Hepatocyte (in vitro differentiated cells): ENCODE results near the gene PIK3R1. TPM values are rescaled to one million over a fixed set of nuclear protein-coding genes. Genes with fewer than 3 reads are reported as not detected.
"Not testable (repeated sequence)": the region's sequence is repeated elsewhere in the genome, so short reads cannot be mapped to it uniquely, and the experiment has no call there.

Experiments used
- DNase-seq: peaks from one replicate; pipeline ENCODE4 v3.0.0-alpha.2; 2016; ENCODE audit warnings: low spot score
- H2AFZ ChIP-seq: fragments of 200-600 bp; sonication (generic); 2 replicates; pipeline ENCODE4 v1.6.0; 2016; ENCODE audit warnings: antibody characterized with exemption, mild to moderate bottlenecking
- H3K27ac ChIP-seq: fragments of 200-600 bp; sonication (generic); 2 replicates; pipeline ENCODE4 v1.5.1; 2016; ENCODE audit warnings: mild to moderate bottlenecking
- H3K27me3 ChIP-seq: fragments of 200-600 bp; sonication (generic); 2 replicates; pipeline ENCODE4 v1.6.1; 2016
- H3K36me3 ChIP-seq: fragments of 200-600 bp; sonication (generic); replicated peaks from 2 replicates; pipeline ENCODE4 v1.5.1; 2016; ENCODE audit warnings: low read depth; ENCODE audit not compliant: insufficient read depth
- H3K4me1 ChIP-seq: fragments of 200-600 bp; sonication (generic); 2 replicates; pipeline ENCODE4 v1.5.1; 2016; ENCODE audit warnings: mild to moderate bottlenecking, moderate library complexity; ENCODE audit not compliant: insufficient read depth
- H3K4me2 ChIP-seq: fragments of 200-600 bp; sonication (generic); 2 replicates; pipeline ENCODE4 v1.6.0; 2016
- H3K4me3 ChIP-seq: fragments of 200-600 bp; sonication (generic); 2 replicates; pipeline ENCODE4 v1.5.1; 2016; ENCODE audit warnings: mild to moderate bottlenecking
- H3K79me2 ChIP-seq: fragments of 200-600 bp; sonication (generic); 2 replicates; pipeline ENCODE4 v1.6.0; 2017; ENCODE audit warnings: mild to moderate bottlenecking
- H3K9me2 ChIP-seq: fragments of 200-600 bp; sonication (generic); replicated peaks from 2 replicates; pipeline ENCODE4 v1.6.0; 2017; ENCODE audit warnings: mild to moderate bottlenecking; ENCODE audit not compliant: insufficient read depth
- H3K9me3 ChIP-seq: fragments of 200-600 bp; sonication (generic); 2 replicates; pipeline ENCODE4 v1.5.1; 2016; ENCODE audit warnings: low read depth, mild to moderate bottlenecking
- H4K20me1 ChIP-seq: fragments of 200-600 bp; sonication (generic); 2 replicates; pipeline ENCODE4 v1.6.0; 2016; ENCODE audit warnings: mild to moderate bottlenecking; ENCODE audit not compliant: insufficient read depth, poor library complexity, severe bottlenecking
- CTCF ChIP-seq: fragments of 200-600 bp; sonication (generic); IDR thresholded peaks from 2 replicates; pipeline ENCODE4 v1.5.1; 2016; ENCODE audit warnings: antibody characterized with exemption, mild to moderate bottlenecking; ENCODE audit not compliant: poor library complexity
- EZH2 ChIP-seq: fragments of 200-600 bp; sonication (generic); IDR thresholded peaks from 2 replicates; pipeline ENCODE4 v1.6.1; 2016; ENCODE audit warnings: antibody characterized with exemption, mild to moderate bottlenecking, borderline replicate concordance
- EZH2phosphoT487 ChIP-seq: fragments of 200-600 bp; sonication (generic); IDR thresholded peaks from one replicate; pipeline ENCODE4 v1.6.1; 2018; ENCODE audit warnings: antibody characterized with exemption, mild to moderate bottlenecking, low read depth, moderate library complexity; ENCODE audit not compliant: unreplicated experiment, severe bottlenecking
- WGBS: methylation state at CpG from one replicate; pipeline ENCODE4 v1.1.6; 2016; ENCODE audit warnings: low lambda C conversion rate; ENCODE audit errors: missing lambda C conversion rate; 5-methylcytosine and 5-hydroxymethylcytosine counted together
- polyA plus RNA-seq: library from polyadenylated mRNA; unstranded; fragments of >200 nt; fragmentation: Nextera tagmentation; extraction: Ambion mirVana; gene quantifications from 2 replicates; pipeline ENCODE4 v1.2.1, GENCODE V29; 2016
- total RNA-seq: library from RNA; depleted of rRNA; stranded (reverse); fragments of >200 nt; gene quantifications from 2 replicates; pipeline ENCODE4 v1.2.3, GENCODE V29; 2014

The PIK3R1 gene
- total and polyA plus RNA-seq, 2 experiments from 2014 or later: 38.9 to 109 TPM

- DNase-seq: no peak
- Histone ChIP-seq H3K36me3 (no peaks in the 10 kb centered on the region), H3K27me3 (no peaks in the 10 kb centered on the region), H3K4me1 (peaks cover 48% of the 10 kb centered on the region), H3K4me2 (peak overlapping the region; percentile 22), H3K79me2 (peaks cover 100% of the 10 kb centered on the region), H3K9me2 (no peaks in the 10 kb centered on the region), H3K9me3 (no peaks in the 10 kb centered on the region), H3K27ac (no peak overlapping the region), H2AFZ (no peak overlapping the region), H3K4me3 (no peak overlapping the region), H4K20me1 (peaks cover 99% of the 10 kb centered on the region)
- WGBS: 65% methylated on average over 5 of the region's 5 CpGs
- TF ChIP-seq EZH2phosphoT487: no peak
- no peak for TF ChIP-seq CTCF
- no peak for TF ChIP-seq EZH2
These were observed 16.0 kb downstream of the PIK3R1 start for GRCh38 chr5:68231414-68232076.

DNA sequence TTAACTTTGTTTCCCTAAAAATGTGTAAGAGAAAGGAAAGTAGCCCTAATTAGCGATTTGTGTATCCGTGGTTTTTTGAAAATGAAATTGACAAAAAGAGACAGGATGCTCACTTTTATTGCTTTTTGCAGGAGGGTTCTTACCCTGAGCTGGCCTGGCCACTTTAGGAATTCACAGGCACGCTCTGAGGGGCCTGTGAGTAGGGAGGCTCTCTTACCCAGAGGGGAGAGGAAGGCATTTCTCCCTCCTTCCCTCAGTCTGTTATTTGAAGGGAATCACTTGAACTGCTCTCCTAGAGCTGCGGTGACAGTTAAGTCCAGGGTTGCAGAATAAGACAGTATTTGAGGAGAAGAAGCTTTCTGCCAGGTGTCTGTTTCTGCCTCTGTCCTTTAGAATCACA, 16.7 kb downstream of the PIK3R1 start:
- H3K4me2 ChIP-seq: peak overlapping the region; percentile 22
- H3K36me3 ChIP-seq: no peaks in the 10 kb centered on the region
- no peak overlapping the region for H3K4me3 ChIP-seq
- H3K9me2 ChIP-seq: no peaks in the 10 kb centered on the region
- 62% methylated on average over 4 of the region's 4 CpGs for WGBS
- DNase-seq: no peak
- H3K27me3 ChIP-seq: no peaks in the 10 kb centered on the region
- H3K4me1 ChIP-seq: peaks cover 51% of the 10 kb centered on the region
- no peaks in the 10 kb centered on the region for H3K9me3 ChIP-seq
- H4K20me1 ChIP-seq: peaks cover 99% of the 10 kb centered on the region
- TF ChIP-seq EZH2phosphoT487 (no peak), CTCF (no peak), EZH2 (no peak)
- no peak overlapping the region for H3K27ac ChIP-seq
- H3K79me2 ChIP-seq: peaks cover 100% of the 10 kb centered on the region
- no peak overlapping the region for H2AFZ ChIP-seq

- WGBS: 97% methylated on average over 1 of the region's 1 CpG
- H3K79me2 ChIP-seq: peaks cover 100% of the 10 kb centered on the region
- no peaks in the 10 kb centered on the region for H3K27me3 ChIP-seq
- H3K4me2 ChIP-seq: no peak overlapping the region
- H2AFZ ChIP-seq: no peak overlapping the region
- H3K27ac ChIP-seq: no peak overlapping the region
- no peak overlapping the region for H3K4me3 ChIP-seq
- no peaks in the 10 kb centered on the region for H3K9me2 ChIP-seq
- H3K36me3 ChIP-seq: no peaks in the 10 kb centered on the region
- no peak for DNase-seq
- peaks cover 58% of the 10 kb centered on the region for H3K4me1 ChIP-seq
- H3K9me3 ChIP-seq: no peaks in the 10 kb centered on the region
- TF ChIP-seq EZH2 (no peak), EZH2phosphoT487 (no peak), CTCF (no peak)
- H4K20me1 ChIP-seq: peaks cover 99% of the 10 kb centered on the region
These were observed 17.5 kb downstream of the PIK3R1 start for GRCh38 chr5:68233075-68233474.

- peaks cover 65% of the 10 kb centered on the region for H3K4me1 ChIP-seq
- not testable (repeated sequence) for H3K4me2 ChIP-seq, H3K4me3 ChIP-seq, H2AFZ ChIP-seq, H3K27me3 ChIP-seq, DNase-seq, H3K9me3 ChIP-seq, H3K27ac ChIP-seq, H3K36me3 ChIP-seq, H3K9me2 ChIP-seq
- peaks cover 99% of the 10 kb centered on the region for H3K79me2 ChIP-seq
- WGBS: 97% methylated on average over 2 of the region's 2 CpGs
- H4K20me1 ChIP-seq: peaks cover 97% of the 10 kb centered on the region
These were observed 19.7 kb downstream of the PIK3R1 start for GRCh38 chr5:68235229-68235628.
